HepG2 (cell line): ENCODE results near the gene GFER. TPM values are rescaled to one million over a fixed set of nuclear protein-coding genes. Genes with fewer than 3 reads are reported as not detected.

Experiments
- ELF1 ChIP-seq: sonication (generic); formaldehyde crosslinking; IDR thresholded peaks from 2 replicates; pipeline ENCODE4 v1.4.0; 2020; ENCODE audit warnings: missing genetic modification reagents
- FOXC1 ChIP-seq: sonication (generic); formaldehyde crosslinking; IDR thresholded peaks from 2 replicates; pipeline ENCODE4 v1.8.0; 2022; ENCODE audit warnings: mild to moderate bottlenecking, missing genetic modification reagents, borderline replicate concordance
- FOXK1 ChIP-seq: sonication (generic); formaldehyde crosslinking; IDR thresholded peaks from 2 replicates; pipeline ENCODE4 v1.4.0; 2020; ENCODE audit warnings: low read depth, missing genetic modification reagents, borderline replicate concordance
- GPN1 ChIP-seq: sonication (generic); formaldehyde crosslinking; IDR thresholded peaks from 2 replicates; pipeline ENCODE4 v1.5.1; 2020; ENCODE audit warnings: missing genetic modification reagents, borderline replicate concordance
- HBP1 ChIP-seq: IDR thresholded peaks from 2 replicates; pipeline ENCODE4 v1.6.1; 2016; ENCODE audit warnings: low read depth, control low read depth
- KLF13 ChIP-seq: sonication (generic); formaldehyde crosslinking; IDR thresholded peaks from 2 replicates; pipeline ENCODE4 v1.4.0; 2020; ENCODE audit warnings: mild to moderate bottlenecking, missing genetic modification reagents
- MTA3 ChIP-seq: sonication (generic); formaldehyde crosslinking; IDR thresholded peaks from 2 replicates; pipeline ENCODE4 v1.4.0; 2020; ENCODE audit warnings: missing genetic modification reagents
- PLSCR1 ChIP-seq: sonication (generic); formaldehyde crosslinking; IDR thresholded peaks from 2 replicates; pipeline ENCODE4 v1.5.0; 2020; ENCODE audit warnings: missing genetic modification reagents, mild to moderate bottlenecking, borderline replicate concordance
- POLR2A ChIP-seq, 2 experiments: IDR thresholded peaks; 2 replicates each; pipeline ENCODE4 v1.6.1; 2011; ENCODE audit warnings: low read depth in 2 of 2, low read length in 2 of 2, mild to moderate bottlenecking in 1 of 2, moderate library complexity in 1 of 2; ENCODE audit not compliant: insufficient read depth in 1 of 2
- PRPF4 ChIP-seq: fragments of 200-400 bp; formaldehyde crosslinking; IDR thresholded peaks from 2 replicates; pipeline ENCODE4 v1.6.1; 2016; ENCODE audit warnings: low read length, low read depth; ENCODE audit not compliant: poor library complexity, severe bottlenecking
- RORA ChIP-seq: sonication (generic); formaldehyde crosslinking; IDR thresholded peaks from 2 replicates; pipeline ENCODE4 v1.5.0; 2020; ENCODE audit warnings: mild to moderate bottlenecking, missing genetic modification reagents, moderate library complexity
- SNAPC2 ChIP-seq: sonication (generic); formaldehyde crosslinking; IDR thresholded peaks from 2 replicates; pipeline ENCODE4 v1.8.1; 2022; ENCODE audit warnings: mild to moderate bottlenecking, missing genetic modification reagents
- SP5 ChIP-seq: IDR thresholded peaks from 2 replicates; pipeline ENCODE4 v1.6.1; 2016; ENCODE audit warnings: low read depth, borderline replicate concordance
- TCF7L2 ChIP-seq: IDR thresholded peaks from 2 replicates; pipeline ENCODE4 v1.6.1; 2011; ENCODE audit warnings: mild to moderate bottlenecking, low read depth, low read length, moderate library complexity
- ZEB1 ChIP-seq: IDR thresholded peaks from 2 replicates; pipeline ENCODE4 v1.6.1; 2012; ENCODE audit warnings: mild to moderate bottlenecking, low read depth, inconsistent platforms; ENCODE audit not compliant: insufficient replicate concordance
- ZMYM3 ChIP-seq: sonication (generic); formaldehyde crosslinking; IDR thresholded peaks from 2 replicates; pipeline ENCODE4 v1.5.1; 2020; ENCODE audit warnings: mild to moderate bottlenecking, missing genetic modification reagents
- ZNF205 ChIP-seq: IDR thresholded peaks from 2 replicates; pipeline ENCODE4 v1.6.1; 2018; ENCODE audit warnings: missing biosample characterization, missing genetic modification reagents
- ZNF230 ChIP-seq: sonication (generic); formaldehyde crosslinking; IDR thresholded peaks from 2 replicates; pipeline ENCODE4 v1.4.0; 2020; ENCODE audit warnings: mild to moderate bottlenecking, missing genetic modification reagents
- ZNF296 ChIP-seq: sonication (generic); formaldehyde crosslinking; conservative IDR thresholded peaks from 2 replicates; pipeline ENCODE4 v1.5.0; 2020; ENCODE audit warnings: mild to moderate bottlenecking, missing genetic modification reagents
- ZNF383 ChIP-seq: sonication (generic); formaldehyde crosslinking; IDR thresholded peaks from 2 replicates; pipeline ENCODE4 v1.4.0; 2020; ENCODE audit warnings: missing genetic modification reagents, mild to moderate bottlenecking, borderline replicate concordance
- ZNF431 ChIP-seq: sonication (generic); formaldehyde crosslinking; IDR thresholded peaks from 2 replicates; pipeline ENCODE4 v1.9.0; 2022; ENCODE audit warnings: missing genetic modification reagents, low read depth, mild to moderate bottlenecking, borderline replicate concordance
- ZNF510 ChIP-seq: sonication (generic); formaldehyde crosslinking; IDR thresholded peaks from 2 replicates; pipeline ENCODE4 v1.4.0; 2020; ENCODE audit warnings: low read depth, mild to moderate bottlenecking, missing genetic modification reagents
- ZNF512B ChIP-seq: sonication (generic); formaldehyde crosslinking; IDR thresholded peaks from 2 replicates; pipeline ENCODE4 v1.5.1; 2020; ENCODE audit warnings: missing genetic modification reagents, mild to moderate bottlenecking, borderline replicate concordance
- ZNF556 ChIP-seq: sonication (generic); formaldehyde crosslinking; IDR thresholded peaks from 2 replicates; pipeline ENCODE4 v1.4.0; 2020; ENCODE audit warnings: mild to moderate bottlenecking, missing genetic modification reagents, borderline replicate concordance
- ZNF629 ChIP-seq: sonication (generic); formaldehyde crosslinking; conservative IDR thresholded peaks from 2 replicates; pipeline ENCODE4 v1.5.0; 2020; ENCODE audit warnings: missing genetic modification reagents
- ZSCAN30 ChIP-seq: sonication (generic); formaldehyde crosslinking; IDR thresholded peaks from 2 replicates; pipeline ENCODE4 v1.5.0; 2020; ENCODE audit warnings: mild to moderate bottlenecking, missing genetic modification reagents
- polyA plus RNA-seq, 8 experiments: library from polyadenylated mRNA; depleted of rRNA in 3 of 8; stranded (reverse) in 7 of 8; unstranded in 1 of 8; fragments of >200 nt; fragmentation: Illumina TruSeq in 4 of 8; extraction: Trizol in 4 of 8; gene quantifications; 2 replicates each; pipeline versions ENCODE4 v1.2.1 to v1.2.3, GENCODE V29; 2011 to 2016; ENCODE audit warnings: low read depth in 4 of 8, missing spikeins in 1 of 8, mixed read lengths in 1 of 8; ENCODE audit not compliant: insufficient read depth in 1 of 8
- total RNA-seq, 5 experiments: library from RNA; depleted of rRNA; stranded (reverse); fragments of >200 nt; fragmentation: Illumina TruSeq; extraction: Trizol; gene quantifications; 2 replicates each; pipeline ENCODE4 v1.2.3, GENCODE V29; 2016; ENCODE audit warnings: low read depth in 1 of 5

The GFER gene
- total and polyA plus RNA-seq, 2 of the 13 experiments (the other 11 are each of a cell fraction or from before 2014, with no cell fraction given) = 28.6 to 71.7 TPM

GRCh38 chr16:2035431-2036199, 51.6 kb downstream of the GFER start (continued):
- TF ChIP-seq MTA3 = no peak
- TF ChIP-seq FOXK1 (CRISPR knock-in tag) = peak; percentile 73; the same call in 1 of the 2 replicates
- TF ChIP-seq ZNF629 (CRISPR knock-in tag) = no peak
- no peak for TF ChIP-seq TCF7L2
- TF ChIP-seq PLSCR1 (CRISPR knock-in tag) = 0 out of 2 replicates have a peak, but pooled peaks have one; percentile 28
- peak; percentile 12; the same call in 1 of the 2 replicates for TF ChIP-seq ZMYM3
- peak; percentile 73; the same call in 1 of the 2 replicates for TF ChIP-seq ZNF556 (CRISPR knock-in tag)
- peak; percentile 25 for TF ChIP-seq ZEB1
- no peak for TF ChIP-seq SNAPC2 (CRISPR knock-in tag)
- peak; percentile 28; the same call in 1 of the 2 replicates for TF ChIP-seq ZNF230 (CRISPR knock-in tag)
- 0 out of 2 replicates have a peak, but pooled peaks have one; percentile 42 for TF ChIP-seq ZNF431 (CRISPR knock-in tag)
- TF ChIP-seq GPN1 (CRISPR knock-in tag) = no peak; the same call in 1 of the 2 replicates
- no peak for TF ChIP-seq HBP1
- TF ChIP-seq KLF13 (CRISPR knock-in tag) = 0 out of 2 replicates have a peak, but pooled peaks have one; percentile 58
- peak; percentile 98 for TF ChIP-seq ZNF296 (CRISPR knock-in tag)
- TF ChIP-seq SP5 = peak; percentile 94
- no peak for TF ChIP-seq ZNF512B (CRISPR knock-in tag)
- peak; percentile 71; the same call in 1 of the 2 replicates for TF ChIP-seq ELF1 (CRISPR knock-in tag)
- TF ChIP-seq ZNF383 = no peak
- TF ChIP-seq ZNF205 (CRISPR knock-in tag) = 0 out of 2 replicates have a peak, but pooled peaks have one; percentile 19
- peak; percentile 51 to 73; a peak in 3 of 4 replicates for TF ChIP-seq POLR2A (IDR thresholded peaks at IDR 0.05; ENCODE audit: insufficient read depth in 1 of 2, low read depth in 2 of 2, low read length in 2 of 2)
- no peak for TF ChIP-seq RORA (CRISPR knock-in tag)
- no peak for TF ChIP-seq PRPF4
- no peak for TF ChIP-seq FOXC1 (CRISPR knock-in tag)
- no peak for TF ChIP-seq ZNF510 (CRISPR knock-in tag)
- TF ChIP-seq ZSCAN30 (CRISPR knock-in tag) = no peak
